Prostate gland (tissue), 2 donors: ENCODE data around the gene EGLN3. TPM values are rescaled to one million over a fixed set of nuclear protein-coding genes. Genes with fewer than 3 reads are reported as not detected.

Experiments
- DNase-seq: peaks from one replicate; pipeline ENCODE4 v3.0.0-alpha.2; 2019; ENCODE audit warnings: low spot score
- H3K27ac ChIP-seq, 2 donors: fragments of 200-600 bp; sonication (generic); 2 replicates each; pipeline ENCODE4 v1.5.1; 2017 to 2019
- H3K27me3 ChIP-seq: fragments of 200-600 bp; sonication (generic); replicated peaks from 2 replicates; pipeline ENCODE4 v1.5.1; 2019; ENCODE audit not compliant: insufficient read depth
- H3K36me3 ChIP-seq, 2 donors: fragments of 200-600 bp; sonication (generic); 1 replicate in 1 of 2; 2 replicates in 1 of 2; pipeline versions ENCODE4 v1.5.1 to v1.8.1; 2017 to 2019
- H3K4me1 ChIP-seq: fragments of 200-600 bp; sonication (generic); replicated peaks from 2 replicates; pipeline ENCODE4 v1.5.1; 2019
- H3K4me3 ChIP-seq, 2 donors: fragments of 200-600 bp; sonication (generic); 2 replicates each; pipeline ENCODE4 v1.5.1; 2017 to 2019
- H3K9me3 ChIP-seq: fragments of 200-600 bp; sonication (generic); 2 replicates; pipeline ENCODE4 v1.5.1; 2017
- CTCF ChIP-seq, 4 experiments: fragments of 200-600 bp in 2 of 4; fragments of 450-650 bp in 2 of 4; sonication (generic) in 2 of 4; IDR thresholded peaks; 1 replicate in 3 of 4; 2 replicates in 1 of 4; pipeline ENCODE4 v1.5.1; 2016 to 2019; ENCODE audit warnings: antibody characterized with exemption in 4 of 4, mild to moderate bottlenecking in 2 of 4, moderate library complexity in 2 of 4
- POLR2A ChIP-seq: fragments of 450-650 bp; IDR thresholded peaks from one replicate; pipeline ENCODE4 v1.6.1; 2016; ENCODE audit warnings: antibody characterized with exemption, mild to moderate bottlenecking
- POLR2AphosphoS5 ChIP-seq: sonication (generic); formaldehyde crosslinking; IDR thresholded peaks from one replicate; pipeline ENCODE4 v1.6.1; 2017; ENCODE audit warnings: antibody characterized with exemption
- WGBS: methylation state at CpG from one replicate; pipeline ENCODE4 v1.1.5; 2018; 5-methylcytosine and 5-hydroxymethylcytosine counted together
- intact Hi-C: fragments of 100-400 bp; cut with DNase I; formaldehyde crosslinking; loops from one replicate; pipeline ENCODE4 v1.14.2; 2022
- total RNA-seq, 2 donors: library from RNA; depleted of rRNA; stranded (reverse); fragments of >200 nt; gene quantifications; one replicate each; pipeline ENCODE4 v1.1.0, GENCODE V29; 2016

EGLN3 gene
- total RNA-seq, 2 donors from 2014 or later, result 6.1 to 6.8 TPM

DNA sequence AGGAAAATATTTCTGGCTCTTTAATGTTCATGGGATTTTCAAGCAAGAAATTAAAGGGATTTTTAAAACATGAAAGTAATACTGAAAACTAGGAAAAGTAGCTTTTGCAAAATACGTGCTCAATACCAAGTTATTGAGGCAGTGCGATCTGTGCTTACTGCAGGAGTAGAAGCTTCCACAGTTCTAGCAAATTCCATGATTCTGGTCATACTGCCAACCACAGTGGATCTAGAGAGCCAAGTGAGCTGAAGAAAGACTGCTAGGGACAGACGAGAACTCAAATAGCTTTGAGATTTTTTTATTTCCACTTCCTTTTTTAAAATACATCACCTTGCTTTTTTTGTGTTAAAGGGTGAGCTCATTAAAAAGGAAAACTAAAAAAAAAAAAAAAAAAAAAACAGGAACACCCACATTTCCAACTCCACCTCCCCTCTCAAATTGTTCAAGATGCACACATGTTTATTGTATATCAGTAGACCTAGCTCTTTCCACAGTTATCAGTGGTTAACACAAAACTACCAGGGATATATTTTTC lies 26.2 kb downstream of the EGLN3 start:
- no peaks in the 10 kb centered on the region for H3K36me3 ChIP-seq
- intact Hi-C loops, result no loop called here
- DNase-seq, result no peak
- no peak overlapping the region for H3K4me3 ChIP-seq
- no peaks in the 10 kb centered on the region for H3K4me1 ChIP-seq
- H3K27me3 ChIP-seq, result no peaks in the 10 kb centered on the region
- TF ChIP-seq CTCF (IDR thresholded peaks at IDR 0.05) (no peak), POLR2A (no peak), POLR2AphosphoS5 (no peak)
- 94% methylated on average over 3 of the region's 3 CpGs for WGBS
- H3K27ac ChIP-seq, result no peak overlapping the region
- H3K9me3 ChIP-seq, result no peaks in the 10 kb centered on the region

- H3K36me3 ChIP-seq, result no peaks in the 10 kb centered on the region
- no peak overlapping the region for H3K4me3 ChIP-seq
- intact Hi-C loops, result no loop called here
- TF ChIP-seq POLR2A (no peak), POLR2AphosphoS5 (no peak), CTCF (IDR thresholded peaks at IDR 0.05) (no peak)
- DNase-seq, result no peak
- 81% methylated on average over 4 of the region's 4 CpGs for WGBS
- no peaks in the 10 kb centered on the region for H3K4me1 ChIP-seq
- H3K9me3 ChIP-seq, result no peaks in the 10 kb centered on the region
- H3K27me3 ChIP-seq, result no peaks in the 10 kb centered on the region
- H3K27ac ChIP-seq, result no peak overlapping the region
Observed at GRCh38 chr14:33922125-33922524, 28.7 kb downstream of the EGLN3 start.

DNA sequence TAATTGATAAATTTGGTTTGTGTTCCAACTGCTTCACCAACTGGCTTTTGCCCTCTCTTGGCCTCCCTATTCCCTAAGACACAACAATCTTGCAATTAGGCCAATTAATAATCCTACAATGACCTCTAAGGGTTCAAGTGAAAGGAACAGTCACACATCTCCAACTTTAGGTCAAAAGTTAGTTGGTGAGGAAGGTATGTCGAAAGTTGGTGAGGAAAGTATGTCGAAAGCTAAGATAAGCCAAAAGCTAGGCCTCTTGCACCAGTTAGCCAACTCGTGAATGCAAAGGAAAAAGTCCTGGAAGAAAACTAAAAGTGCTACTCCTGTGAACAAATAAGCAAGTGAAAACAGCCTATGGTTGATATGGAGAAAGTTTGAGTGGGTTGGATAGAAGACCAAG lies 32.6 kb downstream of the EGLN3 start:
- Histone ChIP-seq H3K4me1 (no peaks in the 10 kb centered on the region), H3K9me3 (no peaks in the 10 kb centered on the region), H3K36me3 (no peaks in the 10 kb centered on the region), H3K4me3 (no peak overlapping the region), H3K27me3 (no peaks in the 10 kb centered on the region), H3K27ac (no peak overlapping the region)
- no peak for DNase-seq
- intact Hi-C loops, result no loop called here
- TF ChIP-seq POLR2AphosphoS5 (no peak), POLR2A (no peak), CTCF (IDR thresholded peaks at IDR 0.05) (no peak)
- 91% methylated on average over 3 of the region's 3 CpGs for WGBS

DNA sequence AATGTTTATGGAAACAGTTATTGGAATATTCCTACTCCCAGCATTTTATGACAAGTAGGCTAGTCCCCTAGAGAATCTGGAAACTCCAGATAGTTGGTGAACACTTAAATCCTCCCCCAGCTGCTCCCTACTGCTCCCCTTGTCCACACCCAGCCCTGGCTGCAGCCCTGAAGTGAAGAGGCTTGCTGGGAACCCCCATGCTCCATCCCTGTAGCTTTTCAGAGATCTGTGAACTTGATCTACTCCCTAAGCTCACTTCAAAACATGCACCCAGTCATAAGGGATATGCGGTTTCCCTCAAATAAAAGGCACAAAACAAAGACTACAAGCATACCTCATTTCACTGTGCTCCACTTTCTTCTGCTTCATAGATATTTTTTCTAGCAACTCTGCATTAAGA lies 33.2 kb downstream of the EGLN3 start:
- H3K4me1 ChIP-seq, result no peaks in the 10 kb centered on the region
- intact Hi-C loops, result no loop called here
- WGBS, result 75% methylated on average over 1 of the region's 1 CpG
- TF ChIP-seq POLR2AphosphoS5 (no peak), POLR2A (no peak)
- no peaks in the 10 kb centered on the region for H3K27me3 ChIP-seq
- no peaks in the 10 kb centered on the region for H3K9me3 ChIP-seq
- no peak overlapping the region for H3K4me3 ChIP-seq
- DNase-seq, result no peak
- H3K27ac ChIP-seq, result no peak overlapping the region
- no peaks in the 10 kb centered on the region for H3K36me3 ChIP-seq

- Histone ChIP-seq H3K9me3 (no peaks in the 10 kb centered on the region), H3K27ac (no peak overlapping the region), H3K4me3 (no peak overlapping the region), H3K36me3 (no peaks in the 10 kb centered on the region), H3K27me3 (no peaks in the 10 kb centered on the region), H3K4me1 (no peaks in the 10 kb centered on the region)
- DNase-seq, result no peak
- intact Hi-C loops, result no loop called here
- TF ChIP-seq POLR2A, result no peak
- 41% methylated on average over 5 of the region's 5 CpGs for WGBS
Observed at GRCh38 chr14:33916663-33917565, 34.0 kb downstream of the EGLN3 start.

DNA sequence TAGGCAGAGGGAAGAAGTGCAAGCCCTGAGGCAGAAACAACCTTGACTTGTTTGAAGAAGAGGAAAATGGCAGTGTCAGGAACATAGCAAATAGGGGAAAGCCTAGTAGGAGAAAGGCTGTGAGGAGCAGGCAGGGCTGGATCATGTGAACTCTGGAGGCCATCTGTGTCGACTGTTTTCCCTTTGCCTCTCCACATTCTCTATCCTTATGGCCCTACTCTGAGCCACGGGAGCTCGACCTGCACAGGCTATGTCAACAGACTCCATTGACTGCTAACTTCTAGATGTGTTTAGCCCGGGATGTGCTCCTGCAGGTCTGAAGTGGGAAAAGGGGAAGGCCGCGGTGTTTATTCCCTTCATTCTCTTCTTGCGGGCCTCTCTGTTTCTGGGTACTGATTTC lies 35.2 kb downstream of the EGLN3 start:
- intact Hi-C loops, result no loop called here
- no peaks in the 10 kb centered on the region for H3K4me1 ChIP-seq
- no peak overlapping the region for H3K27ac ChIP-seq
- TF ChIP-seq CTCF (IDR thresholded peaks at IDR 0.05), result no peak
- TF ChIP-seq POLR2A, result no peak
- no peak for TF ChIP-seq POLR2AphosphoS5
- H3K27me3 ChIP-seq, result no peaks in the 10 kb centered on the region
- DNase-seq, result no peak
- H3K4me3 ChIP-seq, result no peak overlapping the region
- 85% methylated on average over 7 of the region's 7 CpGs for WGBS
- no peaks in the 10 kb centered on the region for H3K36me3 ChIP-seq
- no peaks in the 10 kb centered on the region for H3K9me3 ChIP-seq
